Epithelial cell of esophagus (primary cell): ENCODE results near the gene ACTN1.

Experiments
- DNase-seq: peaks from one replicate; pipeline ENCODE4 v3.0.0; 2010; ENCODE audit warnings: low read depth
- H3K4me3 ChIP-seq: 2 replicates; pipeline ENCODE4 v1.5.1; 2011; ENCODE audit warnings: mild to moderate bottlenecking, low read length, control low read depth
- TF ChIP-seq, protein P1 (sequence below): IDR thresholded peaks from 2 replicates; pipeline ENCODE4 v1.5.1; 2011; ENCODE audit warnings: low read depth, mild to moderate bottlenecking, low read length, control low read depth, inconsistent platforms; ENCODE audit not compliant: insufficient read depth; ENCODE audit errors: missing control alignments

Gene ACTN1

DNA sequence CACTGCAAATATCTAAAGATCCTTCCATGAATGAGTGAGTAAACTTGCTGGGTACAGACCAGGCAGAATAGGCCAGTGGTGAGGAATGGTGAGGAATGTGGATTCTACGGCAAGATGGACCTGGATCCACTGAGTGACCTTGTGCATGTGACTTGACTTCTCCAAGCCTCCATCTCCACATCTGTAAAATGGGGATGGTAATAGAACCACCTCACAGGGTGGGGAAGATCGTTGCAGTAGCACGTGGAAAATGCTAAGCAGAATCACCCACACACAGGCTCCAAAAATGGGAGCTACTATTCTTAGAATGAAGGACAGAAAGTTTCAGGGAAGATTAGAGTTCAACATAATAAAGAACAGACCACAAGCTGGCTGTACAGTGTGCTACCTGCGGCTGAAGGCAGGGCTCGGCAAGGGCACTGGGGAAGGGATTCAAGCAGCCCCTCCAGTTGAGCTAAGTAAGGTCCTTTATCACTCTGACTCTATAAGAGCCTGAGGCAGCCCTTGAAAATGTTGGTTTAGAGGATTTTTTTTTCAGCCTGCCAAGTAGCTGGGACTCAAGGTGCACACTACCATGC is 47.5 kb downstream of the ACTN1 start:
- no peak for DNase-seq
- TF ChIP-seq, protein P1, sequence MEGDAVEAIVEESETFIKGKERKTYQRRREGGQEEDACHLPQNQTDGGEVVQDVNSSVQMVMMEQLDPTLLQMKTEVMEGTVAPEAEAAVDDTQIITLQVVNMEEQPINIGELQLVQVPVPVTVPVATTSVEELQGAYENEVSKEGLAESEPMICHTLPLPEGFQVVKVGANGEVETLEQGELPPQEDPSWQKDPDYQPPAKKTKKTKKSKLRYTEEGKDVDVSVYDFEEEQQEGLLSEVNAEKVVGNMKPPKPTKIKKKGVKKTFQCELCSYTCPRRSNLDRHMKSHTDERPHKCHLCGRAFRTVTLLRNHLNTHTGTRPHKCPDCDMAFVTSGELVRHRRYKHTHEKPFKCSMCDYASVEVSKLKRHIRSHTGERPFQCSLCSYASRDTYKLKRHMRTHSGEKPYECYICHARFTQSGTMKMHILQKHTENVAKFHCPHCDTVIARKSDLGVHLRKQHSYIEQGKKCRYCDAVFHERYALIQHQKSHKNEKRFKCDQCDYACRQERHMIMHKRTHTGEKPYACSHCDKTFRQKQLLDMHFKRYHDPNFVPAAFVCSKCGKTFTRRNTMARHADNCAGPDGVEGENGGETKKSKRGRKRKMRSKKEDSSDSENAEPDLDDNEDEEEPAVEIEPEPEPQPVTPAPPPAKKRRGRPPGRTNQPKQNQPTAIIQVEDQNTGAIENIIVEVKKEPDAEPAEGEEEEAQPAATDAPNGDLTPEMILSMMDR: no peak
- H3K4me3 ChIP-seq: no peak overlapping the region

DNA sequence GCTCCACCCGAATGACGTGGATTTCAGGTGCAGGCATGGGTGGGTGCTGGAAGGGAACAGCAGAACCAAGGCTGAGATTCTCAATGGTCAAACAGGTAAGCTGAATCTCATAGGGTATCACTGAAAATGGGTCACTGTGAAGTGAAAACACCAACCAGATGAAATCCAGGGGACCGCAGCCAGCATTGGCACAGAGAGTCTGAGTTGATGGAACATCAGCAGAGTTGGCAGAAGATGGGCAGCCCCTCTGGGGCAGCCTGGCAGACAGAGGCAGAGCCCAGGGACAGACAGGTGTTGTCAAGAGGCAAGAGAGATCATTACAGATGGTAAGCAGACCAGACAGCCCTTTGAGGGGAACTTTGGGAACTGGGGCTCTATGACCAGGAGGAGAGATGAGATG is 48.0 kb downstream of the ACTN1 start:
- no peak overlapping the region for H3K4me3 ChIP-seq
- TF ChIP-seq, protein P1: no peak
- no peak for DNase-seq

DNA sequence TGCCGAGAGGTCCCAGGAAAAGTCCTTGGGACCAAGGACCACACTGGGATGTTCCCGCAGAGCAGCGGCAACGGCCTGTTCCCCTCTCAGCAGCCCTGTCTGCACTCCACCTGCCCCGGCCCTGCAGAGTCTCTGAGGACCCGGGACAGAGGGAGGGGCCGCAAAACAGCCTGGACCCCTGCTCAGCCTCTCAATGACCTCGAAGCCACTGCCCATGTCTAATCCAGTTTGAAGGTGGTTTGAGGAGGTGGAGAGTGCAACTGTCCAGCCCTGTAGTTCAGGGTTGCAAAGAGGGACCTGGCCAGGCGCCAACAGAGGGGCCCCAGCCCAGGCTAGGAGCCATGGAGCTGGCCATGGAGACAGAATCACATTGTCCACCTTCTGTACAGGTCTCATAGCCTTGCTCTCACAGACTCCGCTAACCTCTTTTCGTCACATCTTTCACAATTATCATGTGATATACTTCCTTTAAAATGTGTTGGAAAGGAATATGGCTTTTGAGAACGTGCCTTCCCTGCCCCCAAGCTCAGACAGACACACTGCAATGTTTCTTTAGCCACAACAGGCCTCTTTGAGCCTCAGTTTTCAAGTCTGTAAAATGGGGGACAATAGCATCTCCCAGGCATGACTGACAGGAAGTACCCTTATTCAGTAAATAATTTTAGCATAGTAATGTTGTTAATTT is 49.3 kb downstream of the ACTN1 start:
- TF ChIP-seq, protein P1: no peak
- H3K4me3 ChIP-seq: no peak overlapping the region
- no peak for DNase-seq

DNA sequence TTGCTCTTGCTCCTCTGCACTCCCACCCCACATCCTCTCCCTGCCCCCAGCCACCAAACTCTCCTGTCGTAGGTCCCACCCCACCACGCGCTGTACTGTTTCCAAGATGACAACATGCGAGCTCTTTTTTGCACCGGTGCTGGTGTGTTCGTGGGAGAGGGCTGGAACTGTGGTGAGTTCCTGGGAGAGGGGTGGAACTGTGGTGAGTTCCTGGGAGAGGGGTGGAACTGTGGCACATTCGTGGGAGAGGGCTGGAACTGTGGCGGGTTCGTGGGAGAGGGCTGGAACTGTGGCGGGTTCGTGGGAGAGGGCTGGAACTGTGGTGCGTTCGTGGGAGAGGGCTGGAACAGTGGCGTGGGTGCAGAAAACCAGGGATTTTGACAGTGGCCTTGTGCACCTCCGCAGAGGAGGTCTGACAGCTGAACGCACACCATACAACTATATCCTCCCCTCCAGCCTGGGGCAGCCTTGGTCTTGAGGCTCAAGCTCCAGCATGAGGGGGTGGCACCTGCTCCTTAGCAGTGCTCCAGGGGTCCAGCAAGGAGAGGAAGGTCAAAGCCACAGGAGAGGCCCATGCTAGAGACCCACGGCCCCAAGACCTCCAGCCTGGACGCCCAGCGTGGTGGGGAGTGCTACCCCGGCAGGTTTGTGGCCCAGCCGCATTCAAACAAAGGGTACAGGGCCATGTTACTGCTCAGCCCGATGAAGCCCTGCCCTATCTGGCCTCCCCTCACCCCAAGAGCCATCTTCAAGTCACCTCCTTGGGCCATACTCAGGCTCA is 50.1 kb downstream of the ACTN1 start:
- DNase-seq: no peak
- H3K4me3 ChIP-seq: no peak overlapping the region
- TF ChIP-seq, protein P1: no peak

DNA sequence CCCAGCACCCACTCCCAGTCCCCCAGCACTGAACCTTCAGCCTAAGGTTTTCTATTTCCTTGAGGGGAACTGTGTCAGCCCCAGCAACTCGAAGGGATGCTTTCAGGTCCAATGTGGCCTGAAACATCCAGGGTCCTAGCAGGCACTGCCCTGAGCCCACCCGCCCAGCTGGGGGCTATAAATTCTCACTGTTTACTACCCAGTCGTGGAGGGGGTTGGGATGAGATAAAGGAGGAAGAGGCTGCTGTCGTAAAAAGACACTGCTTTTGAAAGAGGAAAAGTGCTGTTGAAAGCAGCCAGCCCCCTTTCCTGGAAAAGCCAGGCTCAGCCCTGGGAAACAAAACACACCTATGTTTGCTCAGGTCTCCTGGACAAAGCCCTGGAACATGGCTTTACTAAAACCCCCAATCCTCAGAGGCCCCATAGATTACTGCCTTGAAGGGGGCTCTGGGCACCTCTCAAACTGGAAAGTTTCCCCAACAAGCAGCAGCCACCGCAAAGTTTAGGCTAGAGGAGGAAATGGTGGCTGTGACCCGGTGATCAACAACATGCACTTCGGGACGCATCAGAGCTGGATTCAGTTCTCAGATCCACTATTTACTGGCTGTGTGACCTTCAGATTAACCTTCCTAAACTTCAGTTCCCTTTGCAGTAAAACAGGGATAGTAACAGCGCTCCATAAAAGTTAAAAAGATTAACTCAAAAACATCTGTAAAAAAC is 51.0 kb downstream of the ACTN1 start:
- DNase-seq: no peak
- TF ChIP-seq, protein P1: no peak

DNA sequence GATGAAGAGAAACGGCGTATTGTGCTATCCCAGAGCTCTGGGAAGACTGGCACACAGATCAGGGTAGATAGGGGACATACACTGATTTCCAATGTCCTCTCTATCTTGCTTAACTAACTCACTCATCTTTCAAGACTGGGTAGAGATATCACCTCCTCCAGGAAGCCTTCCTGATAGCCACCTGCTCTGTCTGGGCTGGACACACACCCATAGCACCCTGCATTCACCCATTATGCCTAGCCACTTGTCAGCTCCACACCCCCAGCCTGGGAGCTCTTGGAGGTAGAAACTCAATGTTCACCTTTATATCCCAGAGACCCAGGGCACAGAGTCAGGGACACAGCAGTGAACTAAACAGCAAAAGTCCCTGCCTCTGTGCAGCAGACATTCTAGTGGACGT is 52.0 kb downstream of the ACTN1 start:
- H3K4me3 ChIP-seq: no peak overlapping the region
- TF ChIP-seq, protein P1: no peak
- DNase-seq: no peak

More for the DNA sequence above, 51.0 kb downstream of the ACTN1 start:
- H3K4me3 ChIP-seq: no peak overlapping the region
